H1 (cell line): ENCODE measurements around the gene CORO1C. TPM values are rescaled to one million over a fixed set of nuclear protein-coding genes. Genes with fewer than 3 reads are reported as not detected.
A peak's percentile ranks its signal among the peaks of the same experiment; 100 is the strongest.

Experiments used
- CTCF ChIA-PET: fragments of 300-600 bp; sonication (Branson Sonifier 250); formaldehyde crosslinking; loops from one replicate; lab custom pipeline; 2021; ENCODE audit not compliant: partially characterized antibody; lab: Charles Lee
- POLR2A ChIA-PET: fragments of 300-600 bp; sonication (Branson Sonifier 250); formaldehyde crosslinking; loops from one replicate; lab custom pipeline; 2021; ENCODE audit warnings: inconsistent platforms; ENCODE audit not compliant: partially characterized antibody; lab: Charles Lee
- DNase-seq, 2 experiments: peaks; one replicate each; pipeline versions ENCODE4 v3.0.0 to v3.0.0-alpha.2; 2010 to 2022; ENCODE audit warnings: low spot score in 2 of 2, low read depth in 1 of 2, mixed read lengths in 1 of 2
- FAIRE-seq: peaks from 2 replicates; lab custom pipeline; 2011; peaks lifted over from hg19 to GRCh38; lab: Jason Lieb, UNC
- H2AFZ ChIP-seq: 2 replicates; pipeline ENCODE4 v1.8.1; 2012; ENCODE audit warnings: low read length, inconsistent platforms
- H2AK5ac ChIP-seq: 2 replicates; pipeline ENCODE4 v1.6.1; 2013; ENCODE audit warnings: low read depth, low read length
- H2BK120ac ChIP-seq: replicated peaks from 2 replicates; pipeline ENCODE3; 2013; ENCODE audit warnings: low read depth, low read length, inconsistent platforms
- H2BK12ac ChIP-seq: 2 replicates; pipeline ENCODE4 v1.6.1; 2013; ENCODE audit warnings: low read depth, low read length
- H2BK15ac ChIP-seq: 2 replicates; pipeline ENCODE4 v1.6.1; 2013; ENCODE audit warnings: low read length
- H2BK20ac ChIP-seq: 2 replicates; pipeline ENCODE4 v1.6.1; 2013; ENCODE audit warnings: low read length
- H2BK5ac ChIP-seq: 2 replicates; pipeline ENCODE4 v1.6.1; 2013; ENCODE audit warnings: low read depth, low read length
- H3K14ac ChIP-seq: 2 replicates; pipeline ENCODE4 v1.6.1; 2013; ENCODE audit warnings: inconsistent platforms; ENCODE audit not compliant: insufficient read length
- H3K18ac ChIP-seq: 2 replicates; pipeline ENCODE4 v1.6.1; 2013; ENCODE audit warnings: low read length; ENCODE audit errors: extremely low read depth
- H3K23ac ChIP-seq: 2 replicates; pipeline ENCODE4 v1.6.1; 2013; ENCODE audit warnings: inconsistent platforms; ENCODE audit not compliant: insufficient read length
- H3K23me2 ChIP-seq: 2 replicates; pipeline ENCODE4 v1.6.1; 2013; ENCODE audit warnings: low read depth, low read length
- H3K27ac ChIP-seq: 2 replicates; pipeline ENCODE4 v1.6.1; 2011; ENCODE audit warnings: low read depth, low read length, inconsistent platforms
- H3K27me3 ChIP-seq, 4 experiments: replicated peaks in 1 of 4; 1 replicate in 1 of 4; 2 replicates in 3 of 4; pipeline versions ENCODE4 v1.6.1 to v1.8.1; 2011 to 2013; ENCODE audit warnings: low read length in 3 of 4, mild to moderate bottlenecking in 3 of 4, inconsistent platforms in 2 of 4, mixed read lengths in 2 of 4, moderate library complexity in 1 of 4; ENCODE audit not compliant: control insufficient read depth in 3 of 4, insufficient read depth in 3 of 4; ENCODE audit errors: extremely low read depth in 1 of 4
- H3K36me3 ChIP-seq, 4 experiments: 2 replicates each; pipeline versions ENCODE4 v1.6.1 to v1.8.1; 2011 to 2013; ENCODE audit warnings: mild to moderate bottlenecking in 4 of 4, low read length in 3 of 4, moderate library complexity in 2 of 4, control low read depth in 1 of 4, inconsistent platforms in 1 of 4; ENCODE audit not compliant: insufficient read depth in 4 of 4, control insufficient read depth in 2 of 4
- H3K4ac ChIP-seq: replicated peaks from 2 replicates; pipeline ENCODE3; 2013; ENCODE audit warnings: low read length, low read depth, mixed read lengths, inconsistent platforms; ENCODE audit not compliant: insufficient read length
- H3K4me1 ChIP-seq, 4 experiments: replicated peaks in 1 of 4; 1 replicate in 1 of 4; 2 replicates in 3 of 4; pipeline versions ENCODE4 v1.6.1 to v1.8.1; 2011 to 2013; ENCODE audit warnings: low read length in 3 of 4, inconsistent platforms in 2 of 4, mixed read lengths in 1 of 4; ENCODE audit not compliant: insufficient read depth in 4 of 4, control insufficient read depth in 3 of 4
- H3K4me2 ChIP-seq, 2 experiments: 2 replicates each; pipeline versions ENCODE4 v1.6.1 to v1.8.1; 2011 to 2013; ENCODE audit warnings: low read depth in 2 of 2, low read length in 2 of 2, control low read depth in 1 of 2, inconsistent platforms in 1 of 2, mild to moderate bottlenecking in 1 of 2; ENCODE audit not compliant: insufficient read depth in 1 of 2
- H3K4me3 ChIP-seq, 4 experiments: fragments of 200-600, 300-600 bp in 1 of 4; sonication (generic), shearing (Covaris generic), sonication (Bioruptor Twin) in 1 of 4; 2 replicates each; pipeline versions ENCODE4 v1.5.1 to v1.8.1; 2011 to 2016; ENCODE audit warnings: low read length in 4 of 4, low read depth in 3 of 4, control low read depth in 2 of 4, inconsistent platforms in 2 of 4, mild to moderate bottlenecking in 2 of 4, mixed read lengths in 1 of 4, moderate library complexity in 1 of 4; ENCODE audit not compliant: insufficient read depth in 2 of 4; ENCODE audit errors: extremely low read depth in 1 of 4
- H3K56ac ChIP-seq: replicated peaks from 2 replicates; pipeline ENCODE3; 2013; ENCODE audit warnings: low read depth, mild to moderate bottlenecking, mixed read lengths, low read length, inconsistent platforms; ENCODE audit not compliant: insufficient read length
- H3K79me1 ChIP-seq: 2 replicates; pipeline ENCODE4 v1.6.1; 2013; ENCODE audit warnings: low read depth, low read length, control low read depth
- H3K79me2 ChIP-seq, 2 experiments: 2 replicates each; pipeline versions ENCODE4 v1.6.1 to v1.8.1; 2012 to 2013; ENCODE audit warnings: low read length in 2 of 2, mild to moderate bottlenecking in 2 of 2, inconsistent platforms in 1 of 2; ENCODE audit not compliant: insufficient read depth in 2 of 2, control insufficient read depth in 1 of 2
- H3K9ac ChIP-seq, 4 experiments: replicated peaks in 1 of 4; 1 replicate in 1 of 4; 2 replicates in 3 of 4; pipeline versions ENCODE4 v1.6.1 to v1.8.1; 2011 to 2013; ENCODE audit warnings: low read depth in 3 of 4, low read length in 3 of 4, control low read depth in 2 of 4, mild to moderate bottlenecking in 2 of 4, moderate library complexity in 2 of 4, inconsistent platforms in 1 of 4; ENCODE audit errors: extremely low read depth in 1 of 4
- H3K9me3 ChIP-seq, 2 experiments: 2 replicates each; pipeline versions ENCODE4 v1.6.1 to v1.8.1; 2012 to 2013; ENCODE audit warnings: mild to moderate bottlenecking in 2 of 2, moderate library complexity in 2 of 2, control low read depth in 1 of 2, inconsistent platforms in 1 of 2, low read depth in 1 of 2, low read length in 1 of 2, mixed read lengths in 1 of 2; ENCODE audit not compliant: insufficient read depth in 2 of 2
- H4K20me1 ChIP-seq, 2 experiments: replicated peaks in 1 of 2; 2 replicates each; pipeline versions ENCODE3 to v1.8.1; 2011 to 2013; ENCODE audit warnings: inconsistent platforms in 2 of 2, low read length in 2 of 2, mild to moderate bottlenecking in 1 of 2; ENCODE audit not compliant: insufficient read depth in 2 of 2, control insufficient read depth in 1 of 2
- H4K5ac ChIP-seq: 2 replicates; pipeline ENCODE4 v1.6.1; 2013; ENCODE audit warnings: low read length, low read depth, mixed read lengths, inconsistent platforms; ENCODE audit not compliant: insufficient read length
- H4K8ac ChIP-seq: 2 replicates; pipeline ENCODE4 v1.8.0; 2013; ENCODE audit warnings: mild to moderate bottlenecking, moderate library complexity, low read length, inconsistent platforms; ENCODE audit not compliant: insufficient read depth; ENCODE audit errors: extremely low read depth
- H4K91ac ChIP-seq: replicated peaks from 2 replicates; pipeline ENCODE3; 2013; ENCODE audit warnings: low read length, mixed read lengths, inconsistent platforms; ENCODE audit not compliant: insufficient read length
- CHD2 ChIP-seq: IDR thresholded peaks from 2 replicates; pipeline ENCODE4 v1.6.1; 2012; ENCODE audit warnings: low read length, improper control_type of control experiment
- CREB1 ChIP-seq: IDR thresholded peaks from 2 replicates; pipeline ENCODE4 v1.6.1; 2012; ENCODE audit warnings: inconsistent platforms
- POLR2AphosphoS5 ChIP-seq: IDR thresholded peaks from 2 replicates; pipeline ENCODE4 v1.6.1; 2011; ENCODE audit warnings: low read depth, low read length
- SP4 ChIP-seq: IDR thresholded peaks from 2 replicates; pipeline ENCODE4 v1.6.1; 2012; ENCODE audit warnings: low read length, inconsistent platforms
- WGBS, 2 experiments: shearing (Covaris generic) in 1 of 2; methylation state at CpG; one replicate each; pipeline versions ENCODE4 v1.1.6 to v1.1.7; 2013 to 2015; ENCODE audit warnings: low lambda C conversion rate in 2 of 2, mixed read lengths in 2 of 2, inconsistent platforms in 1 of 2, low coverage in 1 of 2, missing lambda C conversion rate in 1 of 2; ENCODE audit not compliant: insufficient replicate concordance in 2 of 2, insufficient coverage in 1 of 2, insufficient read length in 1 of 2; ENCODE audit errors: extremely low coverage in 1 of 2, missing lambda C conversion rate in 1 of 2; 5-methylcytosine and 5-hydroxymethylcytosine counted together
- polyA plus RNA-seq, 7 experiments: library from polyadenylated mRNA; depleted of rRNA in 3 of 7; stranded (reverse) in 5 of 7; unstranded in 2 of 7; fragments of >200 nt in 5 of 7; fragments of 200-250 nt in 2 of 7; gene quantifications; 1 replicate in 5 of 7; 2 replicates in 1 of 7; 4 replicates in 1 of 7; pipeline versions ENCODE4 v1.2.1 to v1.2.3, GENCODE V29; 2011 to 2013; ENCODE audit warnings: missing spikeins in 2 of 7, mixed read lengths in 2 of 7
- total RNA-seq: library from RNA; stranded (reverse); fragmentation: NEBNext Ultra II Directional; extraction: Animal tissue kit (Norgen Biotek cat#: 25700); gene quantifications from 2 replicates; pipeline ENCODE4 v1.2.1, GENCODE V29; 2021

Gene CORO1C
- total and polyA plus RNA-seq, 2 of the 8 experiments (the other 6 are each of a cell fraction or from before 2014, with no cell fraction given), result 72.7 to 120 TPM

GRCh38 chr12:108643941-108644810 is 87.1 kb downstream of the CORO1C start:
- no peak overlapping the region for H2BK12ac ChIP-seq
- no peaks in the 10 kb centered on the region for H3K79me1 ChIP-seq
- H4K5ac ChIP-seq, result no peak overlapping the region
- no peak overlapping the region for H2AK5ac ChIP-seq
- peaks cover 6 to 19% (median 12%) of the 10 kb centered on the region in 4 experiments; a peak in 6 of 8 replicates for H3K36me3 ChIP-seq
- no peaks in the 10 kb centered on the region for H3K79me2 ChIP-seq
- no peak overlapping the region for H3K4ac ChIP-seq
- H3K9me3 ChIP-seq, result no peaks in the 10 kb centered on the region
- peaks cover 0 to 6% (median under 1%) of the 10 kb centered on the region in 4 experiments; a peak in 2 of 7 replicates for H3K4me1 ChIP-seq
- H3K4me2 ChIP-seq, result no peak overlapping the region
- H2AFZ ChIP-seq, result no peak overlapping the region
- H4K91ac ChIP-seq, result no peak overlapping the region
- H4K8ac ChIP-seq, result no peak overlapping the region
- no peaks in the 10 kb centered on the region for H3K23me2 ChIP-seq
- no peak overlapping the region for H2BK120ac ChIP-seq
- no peak for TF ChIP-seq CHD2
- no peak for TF ChIP-seq CREB1
- TF ChIP-seq POLR2AphosphoS5, result 0 out of 2 replicates have a peak, but pooled peaks have one; percentile 3
- TF ChIP-seq SP4, result no peak
- TF ChIP-seq, all 59 proteins: peak for 1
- Histone ChIP-seq H4K20me1 (no peaks in the 10 kb centered on the region), H3K4me3 (no peak overlapping the region), H2BK5ac (no peak overlapping the region), H2BK20ac (no peak overlapping the region), H3K14ac (no peak overlapping the region), H3K23ac (no peak overlapping the region), H2BK15ac (no peak overlapping the region), H3K18ac (no peak overlapping the region), H3K27ac (no peak overlapping the region), H3K27me3 (no peaks in the 10 kb centered on the region), H3K56ac (no peak overlapping the region), H3K9ac (no peak overlapping the region; a peak in 1 of 7 replicates)
- DNase-seq (no peak), FAIRE-seq (no peak)
- ChIA-PET POLR2A (interaction anchor here (1.2 kb wide), 1 partner anchor 9 kb away, joined by 4 read pairs; no protein-coding TSS in a partner anchor), CTCF (no interaction called here)
- 82% methylated on average over 18 of the region's 18 CpGs; no CpG with 5 or more reads in 1 of the 2 experiments for WGBS, 2 experiments
